ENCODE results near the gene RELT.

GRCh38 chr11:73386016-73386415, 9.8 kb downstream of the RELT start:
- TF ChIP-seq CTCF (conservative IDR thresholded peaks at IDR 0.05; ENCODE audit: low read depth, low read length) (no peak), EZH2 (IDR thresholded peaks at IDR 0.05; ENCODE audit: low read length, unreplicated experiment) (no peak)

Measured in PC-3 (cell line).